Measurements from ENCODE around the gene ISCA2.

Gene ISCA2

DNA sequence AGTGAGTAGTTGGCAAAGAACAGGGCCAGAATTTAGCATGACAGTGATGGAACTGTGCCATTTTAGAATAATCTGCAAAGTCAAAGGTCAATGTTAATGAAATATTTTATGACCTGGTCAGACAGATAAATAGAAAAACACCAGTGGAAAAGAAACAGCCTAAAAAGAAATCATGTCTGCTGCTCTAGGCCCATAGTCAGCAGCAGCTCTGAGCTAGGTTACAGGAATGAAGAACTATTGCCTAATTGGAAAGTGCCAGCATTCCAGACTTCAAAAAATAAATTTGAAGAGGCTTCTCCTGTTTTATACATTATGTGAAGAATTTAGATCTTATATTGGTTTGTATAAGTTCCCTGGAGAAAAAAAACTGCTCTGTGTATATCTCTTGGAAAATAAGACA is 10.2 kb upstream of the ISCA2 start:
- DNase-seq (ENCODE audit: low spot score), result no peak

DNA sequence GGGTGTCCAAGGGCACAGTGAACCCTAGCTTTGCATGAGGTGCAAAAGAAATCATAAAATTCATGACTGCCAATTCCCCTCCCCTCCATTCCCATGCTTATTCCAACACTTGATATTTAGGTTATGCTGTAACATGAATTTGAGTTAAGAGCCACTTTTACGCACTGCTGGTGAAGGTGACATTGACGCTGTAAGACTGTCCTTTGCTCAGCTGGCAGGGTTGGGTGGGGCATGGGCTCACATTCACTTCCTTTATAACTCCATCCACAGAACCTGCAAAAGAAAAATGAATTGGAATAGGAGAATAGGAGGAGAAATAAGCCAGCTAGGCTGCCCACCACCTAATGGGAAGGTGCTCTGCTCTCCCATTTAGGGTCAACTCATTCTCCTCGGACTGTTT is 7.4 kb upstream of the ISCA2 start:
- no peak for DNase-seq (ENCODE audit: low spot score)

DNA sequence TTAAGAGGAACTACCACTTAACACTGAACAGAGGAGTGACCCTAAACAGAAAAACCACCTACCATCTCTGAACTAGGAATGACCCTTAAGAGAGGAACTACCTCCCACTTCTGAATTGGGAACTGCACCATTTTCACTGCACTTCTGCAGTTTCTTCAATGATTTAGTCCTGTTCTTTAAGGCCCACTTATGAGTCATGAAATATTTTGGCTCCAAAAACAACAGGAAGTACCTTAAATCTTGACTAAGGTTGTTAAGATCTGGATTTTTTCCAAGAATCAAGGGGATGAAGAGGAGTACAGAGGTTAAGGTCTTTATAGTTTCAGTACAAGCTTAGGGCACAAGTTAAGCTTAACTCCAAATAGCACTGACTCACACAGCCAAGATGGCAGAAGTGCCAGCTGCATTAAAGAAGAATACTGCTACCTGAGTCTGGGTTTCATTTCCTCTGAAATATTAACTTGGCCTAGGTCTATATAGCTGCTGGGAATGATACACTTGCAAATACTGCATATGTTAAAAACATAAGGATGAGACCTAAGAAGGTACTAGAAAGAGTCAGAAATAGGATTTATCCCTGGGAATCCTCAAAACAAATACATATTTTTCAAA is 4.7 kb upstream of the ISCA2 start:
- DNase-seq (ENCODE audit: low spot score), result peak; percentile 67

DNA sequence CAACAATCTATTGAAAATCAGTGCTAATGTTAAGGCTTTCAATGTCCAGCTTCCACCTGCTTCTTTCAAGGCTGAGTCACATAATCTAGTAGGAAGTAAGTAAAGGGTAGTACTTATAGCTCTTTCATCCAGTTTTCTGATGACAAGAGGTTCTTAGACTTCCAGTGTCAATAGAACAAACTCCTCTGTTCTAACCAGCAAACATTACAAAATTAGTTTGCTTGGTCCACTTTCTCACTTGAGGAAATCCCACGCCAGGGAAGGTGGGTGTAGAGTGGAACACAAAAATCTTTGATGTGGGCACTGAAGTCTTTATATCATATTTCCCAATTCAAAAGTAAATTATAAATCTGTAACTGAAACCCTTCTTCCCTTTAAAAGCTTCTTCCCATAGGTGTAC is 3.1 kb upstream of the ISCA2 start:
- no peak for DNase-seq (ENCODE audit: low spot score)

DNA sequence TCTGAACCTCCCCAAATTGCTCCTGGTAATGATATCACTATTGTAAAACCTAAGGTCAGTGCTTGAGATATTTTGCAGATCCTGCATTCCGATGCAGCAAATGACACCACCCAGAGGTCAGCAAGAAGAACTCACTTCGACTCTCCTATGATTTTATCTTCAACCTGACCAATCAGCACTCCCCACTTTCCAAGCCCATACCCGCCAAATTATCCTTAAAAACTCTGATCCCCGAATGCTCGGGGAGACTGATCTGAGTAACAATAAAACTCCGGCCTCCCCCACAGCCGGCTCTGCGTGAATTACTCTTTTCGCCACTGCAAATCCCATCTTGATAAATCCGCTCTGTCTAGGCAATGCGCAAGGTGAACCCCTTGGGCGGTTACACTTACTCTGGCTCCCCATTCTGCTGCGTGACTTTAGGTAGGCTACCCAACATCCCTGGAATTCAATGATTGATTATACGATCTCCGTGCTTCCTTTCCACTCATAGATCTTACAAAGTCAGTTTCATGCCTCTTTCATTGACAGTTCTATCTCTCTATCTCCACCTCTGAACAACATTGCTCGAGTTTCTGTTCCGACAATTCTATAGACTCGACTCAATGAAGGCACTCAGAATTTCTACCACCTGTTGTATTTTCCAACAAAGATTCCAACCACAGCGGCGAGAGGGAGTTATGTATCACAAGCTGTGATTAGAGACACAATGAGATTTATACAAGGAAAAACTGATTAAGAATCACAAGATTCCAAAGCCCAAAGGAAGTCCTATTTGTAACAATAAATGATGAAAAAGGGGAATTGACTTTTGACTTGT is 1.4 kb upstream of the ISCA2 start:
- DNase-seq (ENCODE audit: low spot score), result no peak

DNA sequence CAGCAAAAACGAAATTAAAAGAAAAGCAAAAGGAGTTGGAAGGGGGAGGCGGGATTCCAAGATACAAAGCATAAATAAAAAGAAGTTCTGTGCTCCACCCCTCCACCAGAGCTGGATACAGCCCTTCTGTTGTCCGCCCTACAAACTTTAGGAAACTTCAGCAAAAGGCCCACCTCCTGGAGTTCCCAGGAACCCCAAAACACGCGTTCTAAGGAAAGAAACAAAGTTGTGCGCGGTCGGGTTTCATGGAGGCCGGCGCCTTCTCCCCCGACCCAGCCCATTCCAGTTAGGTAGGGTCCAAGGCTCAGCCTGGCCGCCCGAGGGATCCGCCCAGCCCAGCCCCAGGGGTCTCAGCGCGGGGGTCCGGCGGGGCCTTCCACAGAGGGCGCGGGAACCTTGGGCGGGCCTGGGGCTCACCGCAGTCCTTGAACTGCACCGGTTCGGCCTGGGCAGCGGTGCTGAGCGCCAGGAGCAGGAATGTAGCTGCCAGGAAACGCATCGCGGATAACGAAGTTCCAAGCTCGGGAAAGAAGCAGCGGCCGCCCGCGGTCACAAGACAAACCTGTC is 706 bp upstream of the ISCA2 start, which contains the start of gene NPC2:
NPC2 (minus strand) TSS at position 530 of the 567 bp plus-strand sequence; CDS start at position 499, 31 bp downstream.
- no peak for DNase-seq (ENCODE audit: low spot score)

DNA sequence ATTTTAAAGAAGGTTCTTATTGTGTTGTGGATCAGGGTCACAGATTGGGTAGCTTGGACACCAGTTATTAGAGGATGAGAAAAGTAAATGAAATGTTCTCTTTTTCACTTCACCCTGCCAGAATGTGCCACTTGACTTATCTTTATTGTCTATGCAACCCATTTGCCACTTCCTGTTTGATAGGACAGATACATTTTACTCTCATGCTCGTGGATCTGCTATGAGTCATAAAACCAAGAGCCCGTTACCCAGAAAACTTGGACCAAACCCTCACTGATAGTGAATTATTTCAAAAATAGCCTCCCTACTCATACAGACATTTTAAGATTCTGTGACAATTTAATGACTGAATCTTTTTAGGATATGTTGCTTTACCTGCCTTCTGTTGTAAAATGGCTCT is 1.8 kb downstream of the ISCA2 start:
- DNase-seq (ENCODE audit: low spot score), result no peak

DNA sequence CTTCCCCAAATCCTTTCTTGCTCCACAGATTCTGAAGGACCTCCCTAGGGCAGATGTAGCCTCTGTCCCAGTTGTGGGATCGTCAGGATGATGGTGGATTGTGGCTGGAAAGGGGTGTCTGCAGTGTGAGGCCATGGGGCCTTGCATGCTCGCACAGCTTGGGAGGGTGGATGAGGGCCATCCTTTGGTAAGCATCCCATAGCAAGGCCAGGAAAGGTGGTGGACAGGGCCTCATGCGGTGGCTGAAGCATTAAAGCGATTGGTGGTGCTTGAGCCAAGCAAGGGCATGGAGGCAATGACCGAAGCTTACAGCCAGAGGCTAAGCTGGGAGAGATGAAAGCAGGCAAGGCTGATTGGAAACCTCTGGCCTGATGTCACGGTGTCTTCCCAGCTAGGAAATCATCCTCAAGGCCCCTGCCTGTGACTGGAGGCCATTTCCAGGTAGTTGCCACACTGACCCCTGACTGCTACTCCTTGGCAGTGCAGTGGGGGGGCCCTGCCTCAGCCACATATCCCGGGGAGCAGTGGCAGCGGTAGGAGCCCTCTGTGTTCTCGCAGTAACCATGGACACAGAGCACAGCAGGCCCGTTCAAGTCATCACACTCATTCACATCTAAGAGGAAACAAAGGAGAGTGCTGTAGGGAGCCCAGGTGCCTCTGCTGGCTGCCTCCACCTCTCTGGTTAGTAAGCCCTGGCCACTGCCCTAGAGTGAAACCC is 7.0 kb downstream of the ISCA2 start:
- DNase-seq (ENCODE audit: low spot score), result no peak

DNA sequence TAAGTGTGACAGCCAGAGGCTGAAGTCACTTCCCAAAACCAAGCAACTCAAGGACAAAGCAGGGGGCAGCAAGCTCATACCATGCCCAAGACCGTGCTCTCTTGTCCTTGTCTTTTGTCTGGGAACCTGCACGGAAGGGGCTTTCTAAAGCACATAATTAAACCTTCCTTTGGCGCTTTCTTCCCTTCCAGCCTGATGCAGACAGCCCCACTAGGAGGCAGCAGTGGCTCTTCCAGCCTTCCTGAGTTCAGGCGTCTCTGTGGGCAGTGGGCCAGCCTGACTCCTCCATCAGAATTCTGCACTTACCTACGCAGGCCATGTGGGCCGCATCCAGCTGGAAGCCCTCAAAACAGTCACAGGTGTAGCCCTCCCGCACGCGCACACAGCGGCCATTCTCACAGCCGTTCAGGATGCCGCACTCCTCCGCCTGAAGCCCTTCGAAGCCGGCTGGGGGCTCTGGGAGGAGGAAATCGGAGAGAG is 7.6 kb downstream of the ISCA2 start:
- DNase-seq (ENCODE audit: low spot score), result no peak

DNA sequence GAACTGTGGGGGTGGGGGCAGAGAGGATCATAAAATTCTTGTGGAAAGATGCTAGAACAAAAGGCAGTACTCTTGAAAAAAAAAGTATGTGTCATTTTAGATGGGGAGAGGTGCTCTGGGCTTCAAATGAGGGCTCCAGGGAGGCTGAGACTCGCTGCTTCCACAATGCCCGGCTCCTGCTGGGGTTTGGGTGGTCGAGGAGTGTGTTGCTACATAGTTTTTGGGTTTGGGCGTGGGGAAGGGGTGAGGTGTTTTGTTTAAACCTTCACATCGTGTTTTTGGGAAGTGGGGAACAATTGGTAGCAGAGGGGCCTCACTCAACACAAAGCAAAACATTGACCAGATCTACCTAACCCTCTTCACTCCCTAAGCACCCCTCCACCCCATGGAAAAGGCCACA is 8.1 kb downstream of the ISCA2 start:
- no peak for DNase-seq (ENCODE audit: low spot score)

DNA sequence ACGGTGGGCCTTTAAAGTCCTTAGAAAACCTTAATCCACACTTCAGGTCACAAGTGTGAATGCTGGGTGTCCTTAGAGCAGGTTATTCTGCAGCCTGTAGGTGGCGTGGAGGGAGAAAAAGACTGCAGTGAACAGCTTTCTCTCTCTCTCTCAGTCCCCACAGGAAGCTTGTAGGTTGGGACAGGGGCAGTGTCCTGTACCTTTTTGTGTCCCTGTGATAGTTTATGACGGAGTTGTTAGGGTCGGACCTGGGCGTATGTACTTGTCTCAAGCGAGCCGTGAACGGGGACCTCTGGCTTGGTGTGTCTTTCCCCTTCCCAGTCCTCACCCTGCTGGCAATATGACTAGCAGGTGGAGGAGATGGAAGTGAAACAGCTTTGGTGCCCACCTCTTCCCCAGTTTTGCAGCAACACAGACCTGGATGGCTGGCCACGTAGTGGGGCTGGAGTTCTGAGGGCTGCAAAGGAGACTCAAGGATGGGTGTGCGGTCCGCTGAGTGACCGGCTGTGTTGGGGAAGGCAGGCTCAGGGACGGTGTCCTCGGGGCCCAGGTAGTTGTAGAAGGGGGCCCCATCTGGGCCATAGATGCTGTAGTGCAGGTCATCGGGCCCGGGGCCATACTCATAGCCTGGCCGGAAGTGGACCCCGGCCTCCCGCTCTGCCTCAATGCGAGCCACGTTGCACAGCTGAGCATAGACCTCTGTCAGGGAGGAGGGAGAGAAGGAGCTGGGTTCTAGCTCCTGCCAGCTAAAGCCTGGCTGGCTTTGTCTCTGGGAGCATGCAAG is 8.9 kb downstream of the ISCA2 start:
- no peak for DNase-seq (ENCODE audit: low spot score)

DNA sequence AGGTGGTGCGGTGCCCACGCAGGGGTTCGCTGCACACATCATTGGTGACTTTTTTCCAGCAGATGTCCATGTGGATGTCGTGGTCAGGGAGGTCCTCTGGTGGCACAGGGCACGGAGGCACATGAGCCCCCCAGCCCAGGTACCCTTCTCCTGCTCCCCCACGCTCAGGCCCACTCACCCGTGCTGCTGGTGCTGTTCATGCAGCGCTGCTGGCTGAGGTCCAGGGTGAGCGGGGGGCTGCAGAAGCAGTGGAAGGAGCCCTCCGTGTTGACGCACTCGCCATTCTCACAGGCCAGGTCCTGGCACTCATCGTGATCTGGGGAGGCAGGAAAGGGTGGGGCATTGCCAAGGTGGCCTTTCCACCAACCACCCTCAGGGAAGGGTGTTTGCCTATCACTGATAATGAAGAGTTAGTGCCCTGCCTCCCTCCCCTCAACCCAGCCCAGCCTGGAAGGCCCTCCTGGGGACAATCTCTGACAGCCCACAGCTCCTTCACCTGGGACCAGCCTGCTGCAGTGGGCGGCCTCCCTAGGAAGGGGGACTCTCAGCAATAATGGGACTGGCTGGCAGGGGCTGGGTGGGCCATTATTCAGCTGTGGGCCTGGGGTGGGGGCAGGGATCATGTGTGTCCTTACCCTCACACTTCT is 9.8 kb downstream of the ISCA2 start:
- DNase-seq (ENCODE audit: low spot score), result no peak

DNA sequence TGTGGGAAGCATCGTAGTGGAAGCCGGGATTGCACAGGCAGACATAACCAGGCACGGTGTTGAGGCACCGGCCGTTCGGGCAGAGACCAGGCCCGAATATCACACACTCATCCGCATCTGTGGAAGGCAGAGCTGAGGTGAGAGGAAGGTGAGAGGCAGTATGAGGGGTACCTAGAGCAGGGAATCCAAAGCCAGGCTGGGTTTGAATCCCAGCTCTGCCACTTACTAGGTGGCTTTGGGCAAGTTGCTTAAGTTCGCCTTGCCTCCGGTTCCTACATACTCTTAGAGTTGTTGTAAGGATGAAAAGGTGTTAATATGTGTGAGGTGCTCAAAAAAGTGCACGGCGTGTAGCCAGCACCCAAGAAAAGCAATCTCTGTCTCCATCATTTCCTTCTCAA is 10.4 kb downstream of the ISCA2 start:
- no peak for DNase-seq (ENCODE audit: low spot score)

DNA sequence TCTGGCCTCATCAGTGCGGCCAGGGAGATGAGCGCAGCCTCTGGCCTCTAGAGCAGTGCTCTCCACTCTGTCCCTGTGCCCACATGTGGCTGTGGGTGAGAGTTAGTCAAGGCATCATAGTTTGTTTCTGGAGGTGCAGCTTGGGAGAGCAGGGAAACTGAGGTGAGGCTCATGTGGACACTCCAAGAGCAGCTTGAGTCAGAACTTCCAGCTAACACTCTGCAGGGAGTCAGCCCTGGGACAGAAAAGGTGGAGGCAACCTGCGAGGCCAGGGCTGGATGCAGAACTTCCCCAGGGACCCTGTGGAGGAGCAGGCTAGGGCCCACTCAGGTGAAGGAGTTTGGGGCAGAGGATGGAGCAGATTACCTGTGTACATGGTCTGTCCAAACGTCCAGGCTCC is 10.8 kb downstream of the ISCA2 start:
- no peak for DNase-seq (ENCODE audit: low spot score)

DNA sequence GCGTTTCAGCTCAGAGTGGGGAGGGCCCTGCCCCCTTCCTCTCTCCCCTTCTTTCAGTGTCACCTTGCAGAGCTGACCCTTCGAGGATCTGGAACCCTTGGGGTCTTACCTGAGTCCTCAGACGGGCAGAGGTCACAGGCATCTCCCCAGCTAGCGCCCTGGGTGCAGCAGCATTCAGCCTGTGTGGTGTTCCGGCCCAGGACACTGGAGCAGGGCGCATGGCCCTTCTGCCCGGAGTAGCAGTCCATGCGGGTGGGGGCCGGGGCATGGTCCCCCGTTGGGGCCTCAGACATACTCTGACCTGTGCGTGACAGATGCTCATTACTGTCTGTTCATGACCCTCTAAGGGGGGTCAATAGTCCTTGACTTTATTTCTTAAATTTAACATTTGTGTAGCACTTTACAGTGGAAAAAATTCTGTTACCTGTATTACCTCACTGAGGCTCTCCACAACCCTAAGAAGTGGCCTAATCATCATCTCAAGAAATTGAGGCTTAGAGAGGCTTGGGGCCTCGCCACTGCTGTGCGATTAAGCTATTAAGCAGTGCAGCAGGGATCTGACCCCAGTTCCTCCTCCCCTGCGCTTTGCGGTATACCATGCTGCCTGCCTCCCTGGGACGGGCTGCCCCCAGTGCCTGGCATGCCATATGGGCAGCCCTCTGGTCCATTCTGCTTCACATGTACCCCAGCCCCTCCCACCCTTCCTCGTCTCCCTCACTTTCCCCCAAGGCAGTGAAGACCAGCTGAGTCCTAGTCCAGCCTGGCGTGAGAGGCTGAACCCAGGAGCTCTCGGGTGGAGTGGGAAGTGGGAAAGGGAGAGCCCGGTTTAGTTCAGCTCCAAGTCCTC is 11.5 kb downstream of the ISCA2 start:
- no peak for DNase-seq (ENCODE audit: low spot score)

DNA sequence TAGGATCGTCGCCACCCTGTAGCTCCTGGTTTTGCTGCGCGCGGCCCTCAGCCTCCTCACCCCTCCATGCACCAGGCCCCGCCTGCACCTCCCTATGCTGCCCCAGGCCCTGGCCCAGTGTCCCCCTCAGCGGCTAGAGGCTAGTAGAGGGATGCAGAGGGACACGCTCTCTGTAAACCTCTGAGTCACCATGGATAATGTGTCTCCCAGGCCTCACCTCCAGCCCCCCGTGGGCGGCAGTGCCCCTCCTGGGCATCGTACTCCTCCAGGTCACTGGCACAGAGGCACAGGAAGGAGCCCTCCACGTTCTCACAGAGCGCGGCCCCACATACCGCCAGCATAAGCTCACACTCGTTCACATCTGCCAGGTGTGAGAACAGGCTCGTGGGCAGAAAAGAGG is 12.3 kb downstream of the ISCA2 start:
- no peak for DNase-seq (ENCODE audit: low spot score)

DNA sequence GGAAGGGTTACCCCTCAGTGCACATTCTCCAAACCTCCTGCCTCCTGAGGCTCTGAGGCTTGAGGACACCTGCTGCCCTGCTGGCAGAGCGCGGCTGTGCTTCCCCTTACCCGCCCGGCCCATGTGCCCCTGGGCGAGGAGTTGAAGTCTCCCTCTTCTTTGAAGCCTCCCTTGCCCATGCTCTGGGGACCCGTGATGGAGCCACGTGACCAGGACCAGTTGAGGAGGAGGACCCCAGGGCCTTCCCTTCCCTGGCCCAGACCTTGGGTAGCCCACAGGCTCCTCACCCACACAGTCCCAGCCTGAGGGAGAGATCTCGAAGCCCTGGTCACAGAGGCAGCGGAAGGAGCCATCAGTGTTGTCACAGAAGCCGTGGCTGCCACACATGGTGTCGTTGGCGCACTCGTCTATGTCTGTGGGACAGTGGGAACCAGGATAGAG is 12.9 kb downstream of the ISCA2 start:
- DNase-seq (ENCODE audit: low spot score), result no peak

DNA sequence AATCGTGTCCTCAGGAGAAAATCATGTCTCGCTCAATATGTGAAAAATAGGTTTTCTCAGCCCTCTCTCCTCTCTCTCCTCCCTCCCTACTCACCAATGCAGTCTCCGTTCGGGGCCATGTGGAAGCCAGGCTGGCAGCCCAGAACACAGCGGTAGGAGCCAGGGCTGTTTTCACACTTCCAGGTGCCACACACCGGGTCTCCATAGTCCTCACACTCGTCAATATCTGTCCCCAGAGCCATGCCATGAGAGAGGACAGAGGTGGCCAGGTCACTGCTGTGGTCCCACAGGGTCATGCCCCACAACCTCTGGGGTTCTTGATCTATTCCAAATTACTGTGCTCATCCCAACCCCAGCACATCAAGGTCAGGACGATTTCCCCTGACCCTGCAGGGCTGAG is 13.5 kb downstream of the ISCA2 start:
- DNase-seq (ENCODE audit: low spot score), result no peak

DNA sequence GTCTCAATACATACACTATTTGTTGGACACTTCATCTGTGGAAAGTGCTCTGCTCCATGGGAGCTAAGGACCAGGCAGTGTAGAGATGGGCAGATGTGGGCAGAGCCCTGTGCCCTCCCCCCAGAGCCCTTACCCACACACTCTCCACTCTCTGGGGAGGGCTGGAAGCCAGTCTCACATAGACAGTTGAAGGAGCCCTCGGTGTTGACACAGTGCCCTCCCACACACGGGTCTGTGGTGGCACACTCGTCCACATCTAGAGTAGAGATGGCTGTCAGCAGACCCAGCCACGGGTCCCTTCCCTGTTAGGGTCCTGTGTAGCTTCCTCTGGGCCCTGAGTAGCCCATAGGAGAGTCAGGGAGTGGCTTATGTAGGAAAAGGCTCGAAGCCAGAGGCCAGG is 14.3 kb downstream of the ISCA2 start:
- no peak for DNase-seq (ENCODE audit: low spot score)

DNA sequence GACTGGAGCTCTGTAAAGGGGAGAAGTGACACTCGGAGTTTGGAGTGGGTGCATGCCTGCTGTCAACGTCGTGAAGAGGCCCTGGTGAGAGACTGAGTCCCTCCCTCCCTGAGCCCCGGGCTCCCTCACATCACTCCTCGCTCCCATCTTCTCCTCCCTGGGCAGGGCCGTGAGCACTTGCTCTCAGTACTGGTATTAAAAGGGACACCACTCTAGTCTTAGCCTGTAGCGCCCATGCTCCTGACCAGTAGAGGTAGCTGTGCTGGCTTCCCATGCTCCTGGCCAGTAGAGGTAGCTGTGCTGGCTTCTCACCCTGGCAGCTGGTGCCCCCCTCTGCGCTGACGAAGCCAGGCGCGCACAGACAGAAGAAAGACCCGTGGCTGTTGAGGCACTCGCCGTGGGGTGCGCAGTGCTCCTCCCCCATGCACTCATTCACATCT is 14.7 kb downstream of the ISCA2 start:
- DNase-seq (ENCODE audit: low spot score), result no peak

Data from kidney capillary endothelial cell (primary cell).